ENCODE results near the gene NT5C1B.

- TF ChIP-seq OSR1 (CRISPR knock-in tag; IDR thresholded peaks at IDR 0.05) (no peak), ZFP30 (CRISPR knock-in tag; IDR thresholded peaks at IDR 0.05) (no peak), TOX (CRISPR knock-in tag; IDR thresholded peaks at IDR 0.05; ENCODE audit: borderline replicate concordance) (no peak), ARNTL (CRISPR knock-in tag; IDR thresholded peaks at IDR 0.05; ENCODE audit: borderline replicate concordance, low read depth) (no peak), ZFP3 (CRISPR knock-in tag; IDR thresholded peaks at IDR 0.05) (no peak)
These were observed 63.5 kb downstream of the NT5C1B start for GRCh38 chr2:18525852-18526251.

Measured in SK-N-SH treated with all-trans-retinoic acid at 6 μM for 48 hours (cell line).